OCI-LY3 (cell line): ENCODE results near the gene SRC.

Experiments
- H2AFZ ChIP-seq: fragments of 200-600, 300-600 bp; shearing (Covaris generic); 2 replicates; pipeline ENCODE4 v1.6.0; 2014; ENCODE audit warnings: antibody characterized with exemption, low read depth, low read length
- H3K27ac ChIP-seq: fragments of 200-600, 300-600 bp; sonication (generic); 2 replicates; pipeline ENCODE4 v1.5.1; 2014; ENCODE audit warnings: mild to moderate bottlenecking, low read length, moderate library complexity, mixed read lengths
- H3K27me3 ChIP-seq: fragments of 200-600, 300-600 bp; sonication (generic); 2 replicates; pipeline ENCODE4 v1.6.1; 2014; ENCODE audit warnings: low read depth, low read length, mixed read lengths
- H3K36me3 ChIP-seq: fragments of 200-600, 300-600 bp; sonication (generic); replicated peaks from 2 replicates; pipeline ENCODE3; 2014; ENCODE audit warnings: low read depth, low read length, mixed read lengths
- H3K4me1 ChIP-seq: fragments of 300-600, 200-600 bp; sonication (generic); 2 replicates; pipeline ENCODE4 v1.6.1; 2014; ENCODE audit warnings: low read length, mixed read lengths
- H3K4me2 ChIP-seq: fragments of 200-600, 300-600 bp; sonication (generic); 2 replicates; pipeline ENCODE4 v1.6.1; 2014; ENCODE audit warnings: low read length, mixed read lengths
- H3K4me3 ChIP-seq: fragments of 300-600, 200-600 bp; sonication (generic); 2 replicates; pipeline ENCODE4 v1.5.1; 2014; ENCODE audit warnings: antibody characterized with exemption, mild to moderate bottlenecking, low read length, moderate library complexity
- H3K79me2 ChIP-seq: fragments of 300-600, 200-600 bp; shearing (Covaris generic); 2 replicates; pipeline ENCODE4 v1.6.1; 2014; ENCODE audit warnings: mild to moderate bottlenecking, low read length, mixed read lengths
- H3K9ac ChIP-seq: fragments of 300-600, 200-600 bp; shearing (Covaris generic); 2 replicates; pipeline ENCODE4 v1.6.0; 2014; ENCODE audit warnings: mild to moderate bottlenecking, low read length, moderate library complexity
- H3K9me3 ChIP-seq: fragments of 200-600, 300-600 bp; shearing (Covaris generic); 2 replicates; pipeline ENCODE4 v1.6.1; 2014; ENCODE audit warnings: low read length, mixed read lengths; ENCODE audit not compliant: insufficient read depth
- H4K20me1 ChIP-seq: fragments of 200-600, 300-600 bp; sonication (generic); 2 replicates; pipeline ENCODE4 v1.6.1; 2016; ENCODE audit warnings: low read length, mixed read lengths; ENCODE audit not compliant: insufficient read depth
- EZH2phosphoT487 ChIP-seq: fragments of 200-600 bp; shearing (Covaris generic); IDR thresholded peaks from 2 replicates; pipeline ENCODE4 v1.6.1; 2018; ENCODE audit warnings: antibody characterized with exemption, mixed run types, low read depth
- TF ChIP-seq, protein P1 (sequence below): fragments of 200-600, 300-600 bp; sonication (generic); IDR thresholded peaks from 2 replicates; pipeline ENCODE4 v1.5.1; 2014; ENCODE audit warnings: antibody characterized with exemption, low read length, low read depth

The SRC gene

DNA sequence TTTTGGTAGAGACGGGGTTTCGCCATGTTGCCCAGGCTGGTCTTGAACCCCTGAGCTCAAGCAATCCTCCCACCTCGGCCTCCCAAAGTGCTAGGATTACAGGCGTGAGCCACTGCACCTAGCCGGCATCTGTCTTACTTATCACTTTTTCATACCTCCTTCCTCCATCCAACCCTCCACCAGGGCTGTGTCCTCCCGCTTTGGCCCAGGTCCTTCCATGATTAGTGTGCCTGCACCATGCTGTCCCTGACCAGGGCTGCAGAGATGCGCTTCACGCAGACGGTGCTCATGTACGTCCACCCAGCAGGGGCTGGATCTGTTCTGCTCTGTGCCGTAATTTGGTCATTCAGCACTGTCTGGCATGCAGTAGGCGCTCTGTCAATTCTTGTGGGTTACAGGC is 85.8 kb downstream of the SRC start:
- Histone ChIP-seq H3K27ac (no peak overlapping the region), H3K36me3 (no peaks in the 10 kb centered on the region), H3K9ac (no peak overlapping the region), H3K9me3 (no peaks in the 10 kb centered on the region), H2AFZ (no peak overlapping the region), H3K4me1 (no peaks in the 10 kb centered on the region), H3K4me2 (no peak overlapping the region), H4K20me1 (no peaks in the 10 kb centered on the region), H3K79me2 (no peaks in the 10 kb centered on the region), H3K27me3 (peaks cover 89% of the 10 kb centered on the region), H3K4me3 (no peak overlapping the region)
- no peak for TF ChIP-seq EZH2phosphoT487
- TF ChIP-seq, protein P1, sequence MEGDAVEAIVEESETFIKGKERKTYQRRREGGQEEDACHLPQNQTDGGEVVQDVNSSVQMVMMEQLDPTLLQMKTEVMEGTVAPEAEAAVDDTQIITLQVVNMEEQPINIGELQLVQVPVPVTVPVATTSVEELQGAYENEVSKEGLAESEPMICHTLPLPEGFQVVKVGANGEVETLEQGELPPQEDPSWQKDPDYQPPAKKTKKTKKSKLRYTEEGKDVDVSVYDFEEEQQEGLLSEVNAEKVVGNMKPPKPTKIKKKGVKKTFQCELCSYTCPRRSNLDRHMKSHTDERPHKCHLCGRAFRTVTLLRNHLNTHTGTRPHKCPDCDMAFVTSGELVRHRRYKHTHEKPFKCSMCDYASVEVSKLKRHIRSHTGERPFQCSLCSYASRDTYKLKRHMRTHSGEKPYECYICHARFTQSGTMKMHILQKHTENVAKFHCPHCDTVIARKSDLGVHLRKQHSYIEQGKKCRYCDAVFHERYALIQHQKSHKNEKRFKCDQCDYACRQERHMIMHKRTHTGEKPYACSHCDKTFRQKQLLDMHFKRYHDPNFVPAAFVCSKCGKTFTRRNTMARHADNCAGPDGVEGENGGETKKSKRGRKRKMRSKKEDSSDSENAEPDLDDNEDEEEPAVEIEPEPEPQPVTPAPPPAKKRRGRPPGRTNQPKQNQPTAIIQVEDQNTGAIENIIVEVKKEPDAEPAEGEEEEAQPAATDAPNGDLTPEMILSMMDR: no peak

DNA sequence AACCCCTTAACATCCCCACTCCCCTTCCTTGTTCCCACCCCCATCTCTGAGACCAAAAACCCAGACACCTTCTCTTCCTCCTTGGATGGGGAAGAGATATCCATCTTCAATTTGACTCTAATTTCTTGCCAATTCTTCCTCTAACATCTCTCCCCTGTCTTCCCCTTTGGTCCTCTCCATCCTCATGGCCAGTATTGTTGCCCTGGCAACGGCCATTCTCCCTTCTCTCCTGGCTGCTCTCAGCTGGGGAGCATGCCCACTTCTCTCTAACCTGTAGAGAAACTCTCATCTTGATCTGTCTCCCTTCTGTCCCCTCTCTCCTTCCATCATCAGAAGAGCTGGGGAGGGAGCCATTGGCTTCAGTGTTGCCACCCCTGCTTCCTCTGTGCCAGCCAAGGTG is 86.7 kb downstream of the SRC start:
- H3K36me3 ChIP-seq: no peaks in the 10 kb centered on the region
- H3K4me2 ChIP-seq: no peak overlapping the region
- H4K20me1 ChIP-seq: no peaks in the 10 kb centered on the region
- TF ChIP-seq EZH2phosphoT487: no peak
- no peaks in the 10 kb centered on the region for H3K9me3 ChIP-seq
- no peak overlapping the region for H3K9ac ChIP-seq
- H3K4me3 ChIP-seq: no peak overlapping the region
- no peaks in the 10 kb centered on the region for H3K79me2 ChIP-seq
- peaks cover 81% of the 10 kb centered on the region for H3K27me3 ChIP-seq
- no peak overlapping the region for H3K27ac ChIP-seq
- H2AFZ ChIP-seq: no peak overlapping the region
- no peaks in the 10 kb centered on the region; the same call in 1 of the 2 replicates for H3K4me1 ChIP-seq

DNA sequence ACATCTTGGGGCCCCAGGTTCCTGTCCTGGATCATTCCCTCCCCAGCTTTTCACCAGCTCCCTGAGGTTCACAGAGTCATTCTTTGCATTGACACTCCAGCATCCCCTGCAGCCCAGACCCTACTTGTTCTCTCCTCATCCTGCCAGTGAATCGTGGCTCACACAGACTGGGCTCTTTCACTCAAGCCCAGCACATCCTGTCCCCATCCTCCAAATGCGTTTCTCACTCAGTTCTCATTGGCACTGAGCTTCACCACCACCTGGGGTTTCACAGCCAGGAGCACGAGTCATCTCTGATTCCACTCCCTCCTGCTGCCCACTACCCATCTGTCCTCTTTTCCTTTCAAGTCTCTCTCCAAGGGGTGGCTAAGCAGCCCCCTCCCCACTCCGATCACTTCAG is 89.7 kb downstream of the SRC start:
- Histone ChIP-seq H3K4me2 (no peak overlapping the region), H3K27me3 (peaks cover 51% of the 10 kb centered on the region), H3K4me3 (no peak overlapping the region), H3K27ac (no peak overlapping the region), H2AFZ (no peak overlapping the region), H3K9ac (no peak overlapping the region), H4K20me1 (no peaks in the 10 kb centered on the region), H3K4me1 (peaks cover 15% of the 10 kb centered on the region), H3K9me3 (no peaks in the 10 kb centered on the region), H3K36me3 (no peaks in the 10 kb centered on the region), H3K79me2 (no peaks in the 10 kb centered on the region)
- no peak for TF ChIP-seq EZH2phosphoT487
- TF ChIP-seq, protein P1: no peak

DNA sequence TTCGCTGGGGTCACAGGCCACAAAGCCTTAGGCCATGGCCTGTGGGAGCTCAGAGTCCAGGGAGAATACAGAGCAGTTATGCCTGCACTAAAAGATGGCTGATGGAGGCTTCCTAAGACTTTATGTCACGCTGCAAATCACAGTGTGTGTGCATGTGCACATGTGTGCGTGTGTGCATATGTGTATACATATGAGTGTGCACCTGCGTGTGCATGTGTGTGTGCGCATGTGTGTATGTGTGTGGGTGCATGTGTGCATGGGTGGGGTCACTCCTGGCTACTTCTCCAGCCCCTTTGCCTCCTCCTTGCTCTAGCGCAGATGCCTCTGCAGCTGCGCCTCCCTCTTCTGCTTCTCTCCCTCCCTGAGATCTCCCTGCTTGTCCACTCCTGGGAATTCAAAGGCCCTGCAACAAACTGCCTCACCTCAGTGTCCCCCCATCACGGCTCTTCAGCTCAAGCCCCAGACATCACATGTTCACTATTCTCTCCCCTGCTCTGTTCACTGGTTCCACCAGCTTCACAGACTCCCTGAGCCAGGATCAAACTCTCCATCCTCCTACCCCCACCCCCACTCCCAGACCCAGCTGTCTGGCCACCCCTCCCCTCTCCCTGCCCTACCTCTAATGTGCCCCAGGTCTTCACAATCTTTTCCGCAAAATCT is 90.7 kb downstream of the SRC start:
- no peak overlapping the region for H3K4me3 ChIP-seq
- TF ChIP-seq EZH2phosphoT487: no peak
- TF ChIP-seq, protein P1: no peak
- no peaks in the 10 kb centered on the region for H4K20me1 ChIP-seq
- peaks cover 42% of the 10 kb centered on the region for H3K27me3 ChIP-seq
- H3K36me3 ChIP-seq: no peaks in the 10 kb centered on the region
- peaks cover 15% of the 10 kb centered on the region for H3K4me1 ChIP-seq
- H3K79me2 ChIP-seq: no peaks in the 10 kb centered on the region
- no peaks in the 10 kb centered on the region for H3K9me3 ChIP-seq
- no peak overlapping the region for H2AFZ ChIP-seq
- no peak overlapping the region for H3K27ac ChIP-seq
- no peak overlapping the region for H3K4me2 ChIP-seq
- H3K9ac ChIP-seq: no peak overlapping the region
